ENCODE results near the gene SMARCC1.
"Not testable (repeated sequence)": the region's sequence is repeated elsewhere in the genome, so short reads cannot be mapped to it uniquely, and the experiment has no call there.

Gene SMARCC1

GRCh38 chr3:47781685-47782445, at the start of gene SMARCC1:
Gene SMARCC1, minus strand, starts transcription at chr3:47781893. Its CDS starts 96 bp downstream, at chr3:47781797.
- DNase-seq (ENCODE audit: low read depth) = peak; percentile 95

- not testable (repeated sequence) for DNase-seq (ENCODE audit: low read depth)
These were observed 47.8 kb upstream of the SMARCC1 start for GRCh38 chr3:47829482-47829881.

GRCh38 chr3:47825590-47825989, 43.9 kb upstream of the SMARCC1 start:
- no peak for DNase-seq (ENCODE audit: low read depth)

GRCh38 chr3:47824541-47825473, 43.1 kb upstream of the SMARCC1 start:
- peak; percentile 78 for DNase-seq (ENCODE audit: low read depth)

- DNase-seq (ENCODE audit: low read depth) = no peak
These were observed 35.9 kb upstream of the SMARCC1 start for GRCh38 chr3:47817609-47818008.

- DNase-seq (ENCODE audit: low read depth) = no peak
These were observed 32.0 kb upstream of the SMARCC1 start for GRCh38 chr3:47813551-47814177.

GRCh38 chr3:47804577-47804976, 22.9 kb upstream of the SMARCC1 start:
- no peak for DNase-seq (ENCODE audit: low read depth)

GRCh38 chr3:47803480-47804025, 21.9 kb upstream of the SMARCC1 start:
- DNase-seq (ENCODE audit: low read depth) = no peak

- DNase-seq (ENCODE audit: low read depth) = peak; percentile 62
These were observed 21.2 kb upstream of the SMARCC1 start, which contains the start of gene DHX30 for GRCh38 chr3:47802734-47803479. Gene DHX30, plus strand, starts transcription at chr3:47803138. Its CDS starts 7,546 bp downstream, at chr3:47810684.

- DNase-seq (ENCODE audit: low read depth) = no peak
These were observed 18.0 kb upstream of the SMARCC1 start for GRCh38 chr3:47799733-47800132.

GRCh38 chr3:47794544-47794943, 12.9 kb upstream of the SMARCC1 start:
- no peak for DNase-seq (ENCODE audit: low read depth)

GRCh38 chr3:47792699-47793098, 11.0 kb upstream of the SMARCC1 start:
- no peak for DNase-seq (ENCODE audit: low read depth)

GRCh38 chr3:47791193-47791855, 9.6 kb upstream of the SMARCC1 start:
- no peak for DNase-seq (ENCODE audit: low read depth)

GRCh38 chr3:47783673-47784072, 2.0 kb upstream of the SMARCC1 start:
- no peak for DNase-seq (ENCODE audit: low read depth)

GRCh38 chr3:47782446-47783308, 984 bp upstream of the SMARCC1 start:
- no peak for DNase-seq (ENCODE audit: low read depth)

GRCh38 chr3:47780741-47781684, 680 bp downstream of the SMARCC1 start:
- no peak for DNase-seq (ENCODE audit: low read depth)

GRCh38 chr3:47778746-47779145, 2.9 kb downstream of the SMARCC1 start:
- DNase-seq (ENCODE audit: low read depth) = no peak

GRCh38 chr3:47772788-47773187, 8.9 kb downstream of the SMARCC1 start:
- DNase-seq (ENCODE audit: low read depth) = no peak

GRCh38 chr3:47772047-47772446, 9.6 kb downstream of the SMARCC1 start:
- DNase-seq (ENCODE audit: low read depth) = no peak
